ENCODE measurements around the gene WWC1.
"Not testable (repeated sequence)": the region's sequence is repeated elsewhere in the genome, so short reads cannot be mapped to it uniquely, and the experiment has no call there.

WWC1 gene

GRCh38 chr5:168339109-168339771 lies 47.8 kb downstream of the WWC1 start:
- no peak for DNase-seq

GRCh38 chr5:168339772-168340140 lies 48.3 kb downstream of the WWC1 start:
- not testable (repeated sequence) for DNase-seq

GRCh38 chr5:168340487-168340886 lies 49.0 kb downstream of the WWC1 start:
- DNase-seq, result no peak

- DNase-seq, result no peak
Observed at GRCh38 chr5:168341178-168341577, 49.7 kb downstream of the WWC1 start.

- DNase-seq, result no peak
Observed at GRCh38 chr5:168342151-168342825, 50.8 kb downstream of the WWC1 start.

- no peak for DNase-seq
Observed at GRCh38 chr5:168342985-168343384, 51.5 kb downstream of the WWC1 start.

GRCh38 chr5:168346417-168346816 lies 55.0 kb downstream of the WWC1 start:
- DNase-seq, result no peak

- no peak for DNase-seq
Observed at GRCh38 chr5:168347368-168348083, 56.1 kb downstream of the WWC1 start.

GRCh38 chr5:168348084-168348414 lies 56.6 kb downstream of the WWC1 start:
- no peak for DNase-seq

GRCh38 chr5:168350315-168350714 lies 58.9 kb downstream of the WWC1 start:
- DNase-seq, result no peak

- DNase-seq, result no peak
Observed at GRCh38 chr5:168353216-168353957, 61.9 kb downstream of the WWC1 start.

GRCh38 chr5:168354397-168354796 lies 63.0 kb downstream of the WWC1 start:
- no peak for DNase-seq

GRCh38 chr5:168356171-168356570 lies 64.7 kb downstream of the WWC1 start:
- DNase-seq, result no peak

GRCh38 chr5:168356592-168356991 lies 65.1 kb downstream of the WWC1 start:
- no peak for DNase-seq

- DNase-seq, result no peak
Observed at GRCh38 chr5:168357876-168358275, 66.4 kb downstream of the WWC1 start.

GRCh38 chr5:168359820-168360460 lies 68.5 kb downstream of the WWC1 start:
- no peak for DNase-seq

- no peak for DNase-seq
Observed at GRCh38 chr5:168360521-168361285, 69.3 kb downstream of the WWC1 start.

GRCh38 chr5:168362097-168362885 lies 70.8 kb downstream of the WWC1 start:
- no peak for DNase-seq

- no peak for DNase-seq
Observed at GRCh38 chr5:168364151-168364661, 72.8 kb downstream of the WWC1 start.

GRCh38 chr5:168364750-168365550 lies 73.5 kb downstream of the WWC1 start:
- DNase-seq, result no peak

Measured in CD4-positive, alpha-beta T cell treated with Interleukin-1 beta for 1 hour (primary cell).